Loucy (cell line): ENCODE data around the gene SDR42E2.

ENCODE experiments used
- CTCF ChIP-seq: fragments of 200-600 bp; sonication (generic); conservative IDR thresholded peaks from 2 replicates; pipeline ENCODE4 v1.5.1; 2014; ENCODE audit warnings: mild to moderate bottlenecking, antibody characterized with exemption, low read length
- EZH2phosphoT487 ChIP-seq: fragments of 200-600 bp; IDR thresholded peaks from 2 replicates; pipeline ENCODE4 v1.6.1; 2018; ENCODE audit warnings: antibody characterized with exemption, mild to moderate bottlenecking, moderate library complexity, borderline replicate concordance

DNA sequence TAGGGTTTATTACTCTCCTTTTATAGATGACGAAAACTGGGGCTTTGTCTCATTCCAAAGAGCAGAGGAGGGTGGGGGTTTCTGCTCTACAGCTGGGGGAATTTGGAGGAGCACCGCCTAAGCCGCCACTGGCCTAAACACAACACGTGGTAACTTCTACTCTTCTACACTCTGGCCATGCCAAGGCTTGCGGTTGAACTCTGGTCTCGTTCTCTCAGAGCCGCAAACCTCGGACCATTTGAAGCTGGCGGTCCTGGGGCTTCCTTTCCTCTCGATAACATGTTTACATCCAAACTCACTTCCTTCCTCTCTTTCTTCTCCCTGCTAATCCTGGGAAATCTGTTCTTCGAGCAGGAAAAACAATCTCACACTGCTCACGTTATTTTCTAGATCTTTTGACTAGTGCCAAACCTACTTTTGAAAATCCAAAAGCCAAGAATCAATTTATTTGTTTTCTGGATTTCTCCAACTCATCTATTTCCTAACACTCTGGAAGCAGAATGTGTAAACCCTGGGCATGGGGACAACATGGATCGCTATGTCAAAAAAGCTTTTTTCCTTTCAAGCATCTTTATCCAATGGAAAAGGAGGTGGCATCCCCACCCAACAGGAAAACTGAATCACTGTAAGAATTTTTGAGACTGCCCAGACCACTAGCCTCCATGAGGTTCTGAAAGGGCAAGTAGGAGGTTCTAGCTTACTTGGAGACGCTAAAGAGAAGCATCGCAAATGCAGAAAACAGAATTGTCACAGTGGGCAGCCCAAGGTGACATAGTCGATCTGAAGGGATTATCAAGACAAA is 30.2 kb downstream of the SDR42E2 start:
- TF ChIP-seq CTCF (no peak), EZH2phosphoT487 (no peak)
